BE2C (cell line): ENCODE results near the gene PHOSPHO2.
A peak's percentile ranks its signal among the peaks of the same experiment; 100 is the strongest.
"Not testable (repeated sequence)": the region's sequence is repeated elsewhere in the genome, so short reads cannot be mapped to it uniquely, and the experiment has no call there.

Experiments
- DNase-seq: peaks from one replicate; pipeline ENCODE4 v3.0.0-alpha.2; 2020
- H3K27me3 ChIP-seq: fragments of 250-450 bp; sonication (Bioruptor Pico); 2 replicates; pipeline ENCODE4 v1.5.1; 2020; ENCODE audit warnings: mild to moderate bottlenecking
- H3K36me3 ChIP-seq: fragments of 250-450 bp; sonication (Bioruptor Pico); 2 replicates; pipeline ENCODE4 v1.5.1; 2020; ENCODE audit warnings: mild to moderate bottlenecking
- H3K4me1 ChIP-seq: fragments of 250-450 bp; sonication (Bioruptor Pico); 2 replicates; pipeline ENCODE4 v1.5.1; 2020
- H3K4me3 ChIP-seq: 2 replicates; pipeline ENCODE4 v1.5.1; 2011; ENCODE audit warnings: low read depth, low read length
- H3K9me3 ChIP-seq: fragments of 250-450 bp; sonication (Bioruptor Pico); 2 replicates; pipeline ENCODE4 v1.5.1; 2020
- CTCF ChIP-seq: IDR thresholded peaks from 2 replicates; pipeline ENCODE4 v1.5.1; 2012; ENCODE audit warnings: mild to moderate bottlenecking, low read depth, low read length

The PHOSPHO2 gene

GRCh38 chr2:169690958-169691357 lies 3.3 kb upstream of the PHOSPHO2 start:
- no peaks in the 10 kb centered on the region for H3K27me3 ChIP-seq
- no peaks in the 10 kb centered on the region for H3K36me3 ChIP-seq
- no peak for DNase-seq
- H3K4me3 ChIP-seq, result no peak overlapping the region
- H3K4me1 ChIP-seq, result no peaks in the 10 kb centered on the region
- TF ChIP-seq CTCF, result no peak
- H3K9me3 ChIP-seq, result no peaks in the 10 kb centered on the region

- no peak for DNase-seq
- Histone ChIP-seq H3K36me3 (no peaks in the 10 kb centered on the region), H3K4me1 (no peaks in the 10 kb centered on the region), H3K9me3 (no peaks in the 10 kb centered on the region), H3K27me3 (no peaks in the 10 kb centered on the region), H3K4me3 (no peak overlapping the region)
- no peak for TF ChIP-seq CTCF
Observed at GRCh38 chr2:169692718-169693117, 1.6 kb upstream of the PHOSPHO2 start.

DNA sequence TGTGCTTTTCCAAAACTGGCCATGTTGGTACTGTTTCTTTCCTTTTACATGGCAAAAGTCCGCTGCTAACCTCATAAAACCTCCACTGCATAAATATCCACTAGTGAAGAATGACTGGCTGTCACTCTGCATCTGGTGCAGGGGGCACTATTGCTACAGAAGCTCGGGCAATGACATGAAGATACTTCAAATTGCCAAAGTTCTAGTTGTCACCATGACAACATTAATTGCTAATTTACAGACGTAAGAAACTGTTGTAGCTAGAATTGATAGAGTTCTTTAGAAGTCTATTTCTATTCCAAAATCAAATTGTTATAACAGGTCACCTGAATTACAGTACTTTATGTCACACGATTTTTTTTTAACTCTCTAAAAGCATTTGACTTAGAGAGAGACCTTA lies 909 bp upstream of the PHOSPHO2 start:
- H3K36me3 ChIP-seq, result no peaks in the 10 kb centered on the region
- no peaks in the 10 kb centered on the region for H3K4me1 ChIP-seq
- no peaks in the 10 kb centered on the region for H3K9me3 ChIP-seq
- peak; percentile 16 for DNase-seq
- H3K27me3 ChIP-seq, result no peaks in the 10 kb centered on the region
- peak overlapping the region; percentile 78 for H3K4me3 ChIP-seq
- TF ChIP-seq CTCF, result peak; percentile 51

GRCh38 chr2:169694894-169695260 lies 608 bp downstream of the PHOSPHO2 start:
- no peaks in the 10 kb centered on the region for H3K9me3 ChIP-seq
- H3K4me3 ChIP-seq, result peak overlapping the region; percentile 78
- no peak for TF ChIP-seq CTCF
- H3K27me3 ChIP-seq, result no peaks in the 10 kb centered on the region
- H3K36me3 ChIP-seq, result no peaks in the 10 kb centered on the region
- no peaks in the 10 kb centered on the region for H3K4me1 ChIP-seq
- DNase-seq, result no peak

GRCh38 chr2:169696381-169696780 lies 2.1 kb downstream of the PHOSPHO2 start:
- Histone ChIP-seq H3K4me3 (no peak overlapping the region), H3K9me3 (no peaks in the 10 kb centered on the region), H3K36me3 (no peaks in the 10 kb centered on the region), H3K4me1 (no peaks in the 10 kb centered on the region), H3K27me3 (no peaks in the 10 kb centered on the region)
- TF ChIP-seq CTCF, result no peak
- DNase-seq, result no peak

- DNase-seq, H3K9me3 ChIP-seq, H3K4me3 ChIP-seq, H3K27me3 ChIP-seq, H3K36me3 ChIP-seq, H3K4me1 ChIP-seq: not testable (repeated sequence)
Observed at GRCh38 chr2:169699173-169699572, 4.9 kb downstream of the PHOSPHO2 start.

DNA sequence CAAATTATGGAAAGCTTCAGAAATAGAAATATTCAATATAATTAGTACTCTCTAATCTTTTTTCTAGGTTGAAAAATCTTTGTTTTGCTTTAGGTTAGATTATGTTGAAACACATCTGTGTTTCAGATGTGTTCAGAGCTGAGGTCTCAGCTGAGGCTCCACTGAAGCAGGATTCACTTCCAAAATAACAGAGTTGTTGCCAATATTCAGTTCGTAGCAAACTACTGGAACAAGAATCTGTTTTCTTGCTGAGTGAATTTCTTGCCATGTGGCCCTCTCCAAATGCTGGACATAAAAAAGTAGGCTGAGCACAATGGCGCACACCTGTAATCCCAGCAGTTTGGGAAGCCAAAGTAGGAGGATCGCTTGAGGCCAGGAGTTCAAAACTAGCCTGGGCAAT lies 8.7 kb downstream of the PHOSPHO2 start:
- DNase-seq, result no peak
- H3K4me3 ChIP-seq, result no peak overlapping the region
- no peaks in the 10 kb centered on the region for H3K27me3 ChIP-seq
- H3K9me3 ChIP-seq, result no peaks in the 10 kb centered on the region
- no peak for TF ChIP-seq CTCF
- no peaks in the 10 kb centered on the region for H3K36me3 ChIP-seq
- H3K4me1 ChIP-seq, result no peaks in the 10 kb centered on the region
